Naive thymus-derived CD4-positive, alpha-beta T cell (primary cell): Measurements from ENCODE around the gene TAF1B. TPM values are rescaled to one million over a fixed set of nuclear protein-coding genes. Genes with fewer than 3 reads are reported as not detected.

Experiments used
- ATAC-seq: fragments of 150-1000 bp; cut with Tn5 transposase; 2 replicates; pipeline ENCODE4 v1.10.0; 2021; ENCODE audit warnings: mild to moderate bottlenecking, moderate library complexity
- CTCF ChIA-PET: fragments of 350-600 bp; sonication (Branson Sonifier 250); formaldehyde crosslinking; loops from one replicate; lab custom pipeline; 2021; ENCODE audit warnings: antibody characterized with exemption; lab: Charles Lee
- POLR2A ChIA-PET: fragments of 350-600 bp; sonication (Branson Sonifier 250); formaldehyde crosslinking; loops from one replicate; lab custom pipeline; 2021; ENCODE audit warnings: antibody characterized with exemption, inconsistent platforms; lab: Charles Lee
- DNase-seq, 9 donors: peaks; one replicate each; pipeline versions ENCODE4 v3.0.0 to v3.0.0-alpha.2; 2020 to 2022; ENCODE audit warnings: mixed read lengths in 1 of 9
- H3K27ac ChIP-seq: one replicate; pipeline ENCODE4 v1.7.0; 2013; ENCODE audit warnings: mild to moderate bottlenecking, low read depth, low read length, moderate library complexity
- H3K27me3 ChIP-seq, 2 donors: one replicate each; pipeline ENCODE4 v1.7.0; 2013; ENCODE audit warnings: low read length in 2 of 2, mild to moderate bottlenecking in 2 of 2, moderate library complexity in 2 of 2; ENCODE audit not compliant: control insufficient read depth in 2 of 2, insufficient read depth in 2 of 2
- H3K36me3 ChIP-seq, 3 experiments: 1 replicate in 2 of 3; 2 replicates in 1 of 3; pipeline ENCODE4 v1.7.0; 2013; ENCODE audit warnings: low read length in 3 of 3, mild to moderate bottlenecking in 3 of 3, moderate library complexity in 1 of 3; ENCODE audit not compliant: insufficient read depth in 3 of 3, control insufficient read depth in 2 of 3
- H3K4me1 ChIP-seq, 2 donors: one replicate each; pipeline ENCODE4 v1.7.0; 2013; ENCODE audit warnings: low read length in 2 of 2, mild to moderate bottlenecking in 2 of 2, moderate library complexity in 1 of 2; ENCODE audit not compliant: control insufficient read depth in 2 of 2, insufficient read depth in 2 of 2
- H3K4me3 ChIP-seq: 2 replicates; pipeline ENCODE4 v1.7.0; 2013; ENCODE audit warnings: mild to moderate bottlenecking, low read length
- H3K9me3 ChIP-seq, 3 experiments: 1 replicate in 2 of 3; 2 replicates in 1 of 3; pipeline ENCODE4 v1.7.0; 2013; ENCODE audit warnings: low read length in 3 of 3; ENCODE audit not compliant: control insufficient read depth in 2 of 3
- H3K27ac Mint-ChIP-seq, 9 donors: one replicate each; pipeline ENCODE4 v1.8.0; 2020 to 2022; ENCODE audit warnings: mixed read lengths in 9 of 9, mild to moderate bottlenecking in 8 of 9, moderate library complexity in 5 of 9, inconsistent platforms in 2 of 9
- H3K27me3 Mint-ChIP-seq, 5 donors: one replicate each; pipeline ENCODE4 v1.8.0; 2021 to 2022; ENCODE audit warnings: mixed read lengths in 5 of 5, mild to moderate bottlenecking in 1 of 5
- H3K36me3 Mint-ChIP-seq, 5 donors: one replicate each; pipeline ENCODE4 v1.8.0; 2020 to 2022; ENCODE audit warnings: mixed read lengths in 5 of 5, mild to moderate bottlenecking in 3 of 5, inconsistent platforms in 1 of 5
- H3K4me1 Mint-ChIP-seq, 7 donors: one replicate each; pipeline ENCODE4 v1.8.0; 2020 to 2022; ENCODE audit warnings: mixed read lengths in 7 of 7, mild to moderate bottlenecking in 3 of 7, inconsistent platforms in 1 of 7
- H3K4me3 Mint-ChIP-seq, 10 donors: one replicate each; pipeline ENCODE4 v1.8.0; 2020 to 2022; ENCODE audit warnings: mild to moderate bottlenecking in 10 of 10, mixed read lengths in 10 of 10, moderate library complexity in 6 of 10, inconsistent platforms in 2 of 10
- H3K9me3 Mint-ChIP-seq, 11 donors: one replicate each; pipeline ENCODE4 v1.8.0; 2020 to 2022; ENCODE audit warnings: mixed read lengths in 11 of 11, mild to moderate bottlenecking in 4 of 11, inconsistent platforms in 1 of 11, moderate library complexity in 1 of 11
- intact Hi-C, 2 donors: fragments of 100-400 bp; cut with micrococcal nuclease; formaldehyde crosslinking; loops; one replicate each; pipeline ENCODE4 v1.15.1; 2023
- polyA plus RNA-seq, 2 donors: library from polyadenylated mRNA; unstranded; fragments of 300-500 nt; fragmentation: Illumina TruSeq; gene quantifications; one replicate each; pipeline ENCODE4 v1.2.3, GENCODE V29; 2021
- total RNA-seq, 6 experiments: library from RNA in 5 of 6; stranded (reverse) in 5 of 6; gene quantifications; 1 replicate in 5 of 6; 2 replicates in 1 of 6; pipeline ENCODE4 v1.2.3 and lab custom pipeline; 2021 to 2026

Gene TAF1B
- total and polyA plus RNA-seq, 7 experiments from 2014 or later, result 7.2 to 28.2 (median 16.0) TPM

- H3K27me3 Mint-ChIP-seq, result peaks cover 0 to 13% (median 0%) of the 10 kb centered on the region in 5 donors
Observed at GRCh38 chr2:9939587-9940485, 96.6 kb downstream of the TAF1B start.

GRCh38 chr2:9941196-9941995 lies 98.1 kb downstream of the TAF1B start:
- ChIA-PET POLR2A (no interaction called here), CTCF (no interaction called here)
- no peak for DNase-seq
- H3K36me3 ChIP-seq, result no peaks in the 10 kb centered on the region
- H3K9me3 Mint-ChIP-seq, result no peaks in the 10 kb centered on the region
- no peaks in the 10 kb centered on the region for H3K36me3 Mint-ChIP-seq
- H3K27me3 ChIP-seq, result no peaks in the 10 kb centered on the region
- H3K4me1 Mint-ChIP-seq, result peaks cover 0 to 3% (median 0%) of the 10 kb centered on the region in 7 donors
- H3K27ac ChIP-seq, result no peak overlapping the region
- H3K9me3 ChIP-seq, result no peaks in the 10 kb centered on the region
- H3K27ac Mint-ChIP-seq, result no peak overlapping the region
- no peak overlapping the region for H3K4me3 ChIP-seq
- no peak overlapping the region for H3K4me3 Mint-ChIP-seq
- intact Hi-C loops, result no loop called here
- no peaks in the 10 kb centered on the region for H3K4me1 ChIP-seq
- H3K27me3 Mint-ChIP-seq, result peaks cover 0 to 28% (median 9%) of the 10 kb centered on the region in 5 donors
- ATAC-seq, result no peak

More at GRCh38 chr2:9939587-9940485, 96.6 kb downstream of the TAF1B start:
- DNase-seq (no peak), ATAC-seq (no peak)
- intact Hi-C loops, result no loop called here
- H3K27me3 ChIP-seq, result no peaks in the 10 kb centered on the region
- Mint-ChIP-seq H3K4me1 (peaks cover 0 to 6% (median 0%) of the 10 kb centered on the region in 7 donors), H3K4me3 (no peak overlapping the region), H3K27ac (no peak overlapping the region), H3K36me3 (peaks cover 0 to 4% (median 0%) of the 10 kb centered on the region in 5 donors), H3K9me3 (no peaks in the 10 kb centered on the region)
- no peak overlapping the region for H3K27ac ChIP-seq
- H3K9me3 ChIP-seq, result no peaks in the 10 kb centered on the region
- ChIA-PET CTCF (no interaction called here), POLR2A (no interaction called here)
- H3K4me1 ChIP-seq, result no peaks in the 10 kb centered on the region
- H3K36me3 ChIP-seq, result no peaks in the 10 kb centered on the region
- H3K4me3 ChIP-seq, result no peak overlapping the region

- Histone ChIP-seq H3K9me3 (no peaks in the 10 kb centered on the region), H3K27me3 (no peaks in the 10 kb centered on the region), H3K4me1 (no peaks in the 10 kb centered on the region), H3K4me3 (no peak overlapping the region), H3K36me3 (no peaks in the 10 kb centered on the region), H3K27ac (no peak overlapping the region)
- no peaks in the 10 kb centered on the region for H3K9me3 Mint-ChIP-seq
- peaks cover 0 to 3% (median 0%) of the 10 kb centered on the region in 7 donors for H3K4me1 Mint-ChIP-seq
- H3K4me3 Mint-ChIP-seq, result no peak overlapping the region
- ChIA-PET CTCF (interaction anchor here (1.1 kb wide), 1 partner anchor 42 kb away, joined by 3 read pairs; no protein-coding TSS in a partner anchor), POLR2A (no interaction called here)
- no peak for ATAC-seq
- no peak for DNase-seq
- intact Hi-C loops, result no loop called here
- peaks cover 0 to 33% (median 9%) of the 10 kb centered on the region in 5 donors for H3K27me3 Mint-ChIP-seq
- H3K27ac Mint-ChIP-seq, result no peak overlapping the region
- H3K36me3 Mint-ChIP-seq, result no peaks in the 10 kb centered on the region
Observed at GRCh38 chr2:9941996-9942390, 98.7 kb downstream of the TAF1B start.

- CTCF ChIA-PET, result no interaction called here
- POLR2A ChIA-PET, result no interaction called here
- H3K4me1 Mint-ChIP-seq, result peaks cover 0 to 3% (median 0%) of the 10 kb centered on the region in 7 donors
- Histone ChIP-seq H3K4me3 (no peak overlapping the region), H3K27me3 (no peaks in the 10 kb centered on the region), H3K4me1 (no peaks in the 10 kb centered on the region), H3K27ac (no peak overlapping the region), H3K9me3 (no peaks in the 10 kb centered on the region), H3K36me3 (no peaks in the 10 kb centered on the region)
- DNase-seq (no peak), ATAC-seq (no peak)
- no peaks in the 10 kb centered on the region for H3K9me3 Mint-ChIP-seq
- H3K27ac Mint-ChIP-seq, result no peak overlapping the region
- H3K36me3 Mint-ChIP-seq, result no peaks in the 10 kb centered on the region
- no peak overlapping the region for H3K4me3 Mint-ChIP-seq
- H3K27me3 Mint-ChIP-seq, result peaks cover 0 to 54% (median 16%) of the 10 kb centered on the region in 5 donors
- intact Hi-C loops, result no loop called here
Observed at GRCh38 chr2:9944330-9944758, 101.1 kb downstream of the TAF1B start.

- Mint-ChIP-seq H3K36me3 (no peaks in the 10 kb centered on the region), H3K9me3 (no peaks in the 10 kb centered on the region), H3K27me3 (peaks cover 9 to 65% (median 26%) of the 10 kb centered on the region in 5 donors), H3K4me3 (no peak overlapping the region), H3K27ac (peak overlapping the region in 1 of 9 donors; percentile 6), H3K4me1 (peaks cover 0 to 6% (median 4%) of the 10 kb centered on the region in 7 donors)
- DNase-seq (no peak), ATAC-seq (no peak)
- ChIA-PET POLR2A (no interaction called here), CTCF (no interaction called here)
- no peaks in the 10 kb centered on the region for H3K27me3 ChIP-seq
- H3K4me3 ChIP-seq, result no peak overlapping the region
- H3K36me3 ChIP-seq, result no peaks in the 10 kb centered on the region
- intact Hi-C loops, result no loop called here
- no peaks in the 10 kb centered on the region for H3K9me3 ChIP-seq
- H3K27ac ChIP-seq, result no peak overlapping the region
- H3K4me1 ChIP-seq, result no peaks in the 10 kb centered on the region
Observed at GRCh38 chr2:9945596-9945995, 102.3 kb downstream of the TAF1B start.

GRCh38 chr2:9946076-9946475 lies 102.8 kb downstream of the TAF1B start:
- Histone ChIP-seq H3K36me3 (no peaks in the 10 kb centered on the region), H3K9me3 (no peaks in the 10 kb centered on the region), H3K27ac (no peak overlapping the region), H3K4me3 (no peak overlapping the region), H3K27me3 (no peaks in the 10 kb centered on the region), H3K4me1 (no peaks in the 10 kb centered on the region)
- Mint-ChIP-seq H3K4me1 (peaks cover 0 to 7% (median 4%) of the 10 kb centered on the region in 7 donors), H3K27me3 (peaks cover 9 to 65% (median 26%) of the 10 kb centered on the region in 5 donors), H3K27ac (peak overlapping the region in 1 of 9 donors; percentile 6), H3K9me3 (no peaks in the 10 kb centered on the region), H3K4me3 (no peak overlapping the region), H3K36me3 (no peaks in the 10 kb centered on the region)
- intact Hi-C loops, result no loop called here
- CTCF ChIA-PET, result no interaction called here
- DNase-seq, result no peak
- ATAC-seq, result no peak
- POLR2A ChIA-PET, result no interaction called here
